Transverse colon (tissue), 4 donors: Measurements from ENCODE around the gene CCNL1.

Experiments
- CTCF ChIP-seq, 5 experiments: fragments of 200-600 bp in 3 of 5; fragments of 450-650 bp in 2 of 5; sonication (generic) in 3 of 5; IDR thresholded peaks; 1 replicate in 2 of 5; 2 replicates in 3 of 5; pipeline ENCODE4 v1.5.1; 2016 to 2017; ENCODE audit warnings: antibody characterized with exemption in 5 of 5, inconsistent platforms in 3 of 5, mild to moderate bottlenecking in 2 of 5, moderate library complexity in 1 of 5
- POLR2AphosphoS5 ChIP-seq, 3 donors: sonication (generic); formaldehyde crosslinking; IDR thresholded peaks; one replicate each; pipeline ENCODE4 v1.6.1; 2016; ENCODE audit warnings: antibody characterized with exemption in 3 of 3

- TF ChIP-seq CTCF (IDR thresholded peaks at IDR 0.05) (no peak), POLR2AphosphoS5 (IDR thresholded peaks at IDR 0.05) (no peak)
These were observed 27.6 kb downstream of the CCNL1 start for GRCh38 chr3:157132341-157132740.
